GM12891 (cell line): ENCODE data around the gene RTTN.

Experiments
- POLR2A ChIP-seq: IDR thresholded peaks from 2 replicates; pipeline ENCODE4 v1.6.1; 2011; ENCODE audit warnings: low read depth, low read length, control low read depth
- TAF1 ChIP-seq: IDR thresholded peaks from 2 replicates; pipeline ENCODE4 v1.6.1; 2011; ENCODE audit warnings: low read depth, low read length, control low read depth

GRCh38 chr18:70221915-70222278 lies 16.4 kb upstream of the RTTN start:
- TF ChIP-seq TAF1 = no peak
- no peak for TF ChIP-seq POLR2A
